GM10266 (cell line): ENCODE measurements around the gene DCUN1D4.
A peak's percentile ranks its signal among the peaks of the same experiment; 100 is the strongest.
"Not testable (repeated sequence)": the region's sequence is repeated elsewhere in the genome, so short reads cannot be mapped to it uniquely, and the experiment has no call there.

Experiments
- DNase-seq: peaks from one replicate; pipeline ENCODE4 v3.0.0; 2012; ENCODE audit errors: extremely low spot score
- CTCF ChIP-seq: IDR thresholded peaks from 2 replicates; pipeline ENCODE4 v1.5.1; 2012; ENCODE audit warnings: mild to moderate bottlenecking, low read depth; ENCODE audit not compliant: control insufficient read depth, insufficient read depth; ENCODE audit errors: missing control alignments

Gene DCUN1D4

GRCh38 chr4:51878431-51878830, 35.5 kb downstream of the DCUN1D4 start:
- DNase-seq: no peak
- TF ChIP-seq CTCF: no peak

GRCh38 chr4:51880016-51880915, 37.3 kb downstream of the DCUN1D4 start:
- DNase-seq: no peak
- no peak for TF ChIP-seq CTCF

- TF ChIP-seq CTCF: no peak
Measured at GRCh38 chr4:51884055-51884454, 41.1 kb downstream of the DCUN1D4 start.

GRCh38 chr4:51884606-51885005, 41.7 kb downstream of the DCUN1D4 start:
- TF ChIP-seq CTCF: no peak
- DNase-seq: no peak

More at GRCh38 chr4:51884055-51884454, 41.1 kb downstream of the DCUN1D4 start:
- no peak for DNase-seq

GRCh38 chr4:51885363-51885762, 42.4 kb downstream of the DCUN1D4 start:
- peak; percentile 11 for DNase-seq
- peak; percentile 41 for TF ChIP-seq CTCF

- no peak for TF ChIP-seq CTCF
- no peak for DNase-seq
Measured at GRCh38 chr4:51890760-51891159, 47.8 kb downstream of the DCUN1D4 start.

GRCh38 chr4:51893402-51893801, 50.4 kb downstream of the DCUN1D4 start:
- DNase-seq: not testable (repeated sequence)

- DNase-seq: no peak
- no peak for TF ChIP-seq CTCF
Measured at GRCh38 chr4:51894059-51894645, 51.2 kb downstream of the DCUN1D4 start.
